Vagina (tissue), 2 donors: ENCODE results near the gene C2orf76.

Experiments
- POLR2A ChIP-seq, 2 donors: fragments of 450-650 bp; IDR thresholded peaks; one replicate each; pipeline ENCODE4 v1.6.1; 2017; ENCODE audit warnings: antibody characterized with exemption in 2 of 2, mild to moderate bottlenecking in 2 of 2, moderate library complexity in 2 of 2
- POLR2AphosphoS5 ChIP-seq, 2 donors: sonication (generic); formaldehyde crosslinking; IDR thresholded peaks; one replicate each; pipeline ENCODE4 v1.9.0; 2017; ENCODE audit warnings: antibody characterized with exemption in 2 of 2, mild to moderate bottlenecking in 2 of 2, low read depth in 1 of 2; ENCODE audit not compliant: insufficient read depth in 1 of 2
- TF ChIP-seq, protein P1 (sequence below), 3 experiments: fragments of 450-650 bp in 2 of 3; fragments of 200-600 bp in 1 of 3; sonication (generic) in 1 of 3; IDR thresholded peaks; one replicate each; pipeline ENCODE4 v1.5.1; 2017 to 2019; ENCODE audit warnings: antibody characterized with exemption in 3 of 3, mild to moderate bottlenecking in 2 of 3, moderate library complexity in 2 of 3

DNA sequence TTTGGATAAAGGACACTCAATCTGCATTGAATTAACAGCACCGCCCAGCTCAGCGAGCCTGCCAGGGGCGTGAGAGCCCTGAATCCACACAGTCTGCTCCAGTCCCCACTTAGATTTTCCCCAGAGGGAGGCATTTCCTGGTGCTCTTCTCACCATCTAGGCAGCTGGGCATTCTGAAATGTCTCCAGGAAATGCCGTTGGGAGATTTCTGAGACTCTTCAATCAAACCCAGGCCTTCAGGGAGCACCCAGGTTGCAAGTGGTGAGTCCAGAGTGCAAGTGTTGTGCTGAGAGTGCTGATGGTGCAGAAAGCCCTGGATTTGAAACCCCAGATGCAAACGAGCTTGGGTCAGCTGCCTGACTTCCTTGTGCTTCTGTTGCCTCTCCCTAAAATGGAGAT is 41.6 kb upstream of the C2orf76 start:
- TF ChIP-seq POLR2AphosphoS5 (IDR thresholded peaks at IDR 0.05; ENCODE audit: insufficient read depth in 1 of 2, low read depth in 1 of 2) (no peak), POLR2A (IDR thresholded peaks at IDR 0.05) (no peak)
- TF ChIP-seq, protein P1, sequence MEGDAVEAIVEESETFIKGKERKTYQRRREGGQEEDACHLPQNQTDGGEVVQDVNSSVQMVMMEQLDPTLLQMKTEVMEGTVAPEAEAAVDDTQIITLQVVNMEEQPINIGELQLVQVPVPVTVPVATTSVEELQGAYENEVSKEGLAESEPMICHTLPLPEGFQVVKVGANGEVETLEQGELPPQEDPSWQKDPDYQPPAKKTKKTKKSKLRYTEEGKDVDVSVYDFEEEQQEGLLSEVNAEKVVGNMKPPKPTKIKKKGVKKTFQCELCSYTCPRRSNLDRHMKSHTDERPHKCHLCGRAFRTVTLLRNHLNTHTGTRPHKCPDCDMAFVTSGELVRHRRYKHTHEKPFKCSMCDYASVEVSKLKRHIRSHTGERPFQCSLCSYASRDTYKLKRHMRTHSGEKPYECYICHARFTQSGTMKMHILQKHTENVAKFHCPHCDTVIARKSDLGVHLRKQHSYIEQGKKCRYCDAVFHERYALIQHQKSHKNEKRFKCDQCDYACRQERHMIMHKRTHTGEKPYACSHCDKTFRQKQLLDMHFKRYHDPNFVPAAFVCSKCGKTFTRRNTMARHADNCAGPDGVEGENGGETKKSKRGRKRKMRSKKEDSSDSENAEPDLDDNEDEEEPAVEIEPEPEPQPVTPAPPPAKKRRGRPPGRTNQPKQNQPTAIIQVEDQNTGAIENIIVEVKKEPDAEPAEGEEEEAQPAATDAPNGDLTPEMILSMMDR (IDR thresholded peaks at IDR 0.05), result peak in 1 of 3 experiments; percentile 16
